Esophagus muscularis mucosa (tissue), 4 donors: Measurements from ENCODE around the gene CHCHD5. TPM values are rescaled to one million over a fixed set of nuclear protein-coding genes. Genes with fewer than 3 reads are reported as not detected.

Experiments used
- DNase-seq: peaks from one replicate; pipeline ENCODE4 v3.0.0-alpha.2; 2017; ENCODE audit errors: extremely low spot score
- H3K27ac ChIP-seq, 4 donors: fragments of 200-600 bp; sonication (generic); replicated peaks in 1 of 4; 1 replicate in 3 of 4; 2 replicates in 1 of 4; pipeline ENCODE4 v1.5.1; 2016 to 2019; ENCODE audit warnings: mild to moderate bottlenecking in 1 of 4
- H3K27me3 ChIP-seq, 4 donors: fragments of 200-600 bp; sonication (generic); one replicate each; pipeline versions ENCODE4 v1.5.1 to v1.6.0; 2016 to 2019
- H3K36me3 ChIP-seq, 4 donors: fragments of 200-600 bp; sonication (generic); one replicate each; pipeline ENCODE4 v1.5.1; 2016 to 2019
- H3K4me1 ChIP-seq, 4 donors: fragments of 200-600 bp; sonication (generic); one replicate each; pipeline ENCODE4 v1.5.1; 2016 to 2019
- H3K4me3 ChIP-seq, 4 donors: fragments of 200-600 bp; sonication (generic); 1 replicate in 2 of 4; 2 replicates in 2 of 4; pipeline ENCODE4 v1.5.1; 2016 to 2019; ENCODE audit warnings: mild to moderate bottlenecking in 4 of 4, moderate library complexity in 1 of 4
- H3K9me3 ChIP-seq, 4 donors: fragments of 200-600 bp; sonication (generic); 1 replicate in 3 of 4; 2 replicates in 1 of 4; pipeline ENCODE4 v1.5.1; 2016 to 2019
- CTCF ChIP-seq, 3 experiments: fragments of 200-600 bp in 2 of 3; fragments of 450-650 bp in 1 of 3; sonication (generic) in 2 of 3; IDR thresholded peaks; one replicate each; pipeline ENCODE4 v1.5.1; 2017 to 2019; ENCODE audit warnings: antibody characterized with exemption in 3 of 3, mild to moderate bottlenecking in 2 of 3, moderate library complexity in 1 of 3
- EP300 ChIP-seq: sonication (generic); formaldehyde crosslinking; IDR thresholded peaks from one replicate; pipeline ENCODE4 v1.6.1; 2017; ENCODE audit warnings: antibody characterized with exemption
- POLR2A ChIP-seq: fragments of 450-650 bp; IDR thresholded peaks from one replicate; pipeline ENCODE4 v1.6.1; 2017; ENCODE audit warnings: antibody characterized with exemption, moderate library complexity, mild to moderate bottlenecking, low read depth
- POLR2AphosphoS5 ChIP-seq, 2 donors: sonication (generic); formaldehyde crosslinking; IDR thresholded peaks; one replicate each; pipeline ENCODE4 v1.6.1; 2017; ENCODE audit warnings: antibody characterized with exemption in 2 of 2
- WGBS: methylation state at CpG from one replicate; pipeline ENCODE4 v1.1.5; 2018; 5-methylcytosine and 5-hydroxymethylcytosine counted together
- intact Hi-C: fragments of 100-400 bp; cut with DNase I; formaldehyde crosslinking; loops from one replicate; pipeline ENCODE4 v1.15.1; 2023
- total RNA-seq, 4 donors: library from RNA; depleted of rRNA; stranded (reverse); fragments of >200 nt; gene quantifications; one replicate each; pipeline versions ENCODE4 v1.1.0 to v1.2.1, GENCODE V29; 2016

The CHCHD5 gene
- total RNA-seq, 4 donors from 2014 or later: 12.0 to 21.9 (median 16.1) TPM

- Histone ChIP-seq H3K27me3 (no peaks in the 10 kb centered on the region), H3K4me3 (no peak overlapping the region), H3K4me1 (peaks cover 0 to 1% (median 0%) of the 10 kb centered on the region in 4 donors), H3K9me3 (no peaks in the 10 kb centered on the region), H3K36me3 (peaks cover 0 to 32% (median 17%) of the 10 kb centered on the region in 4 donors), H3K27ac (no peak overlapping the region)
- DNase-seq: no peak
- intact Hi-C loops: no loop called here
- no peak for TF ChIP-seq POLR2AphosphoS5 (IDR thresholded peaks at IDR 0.05)
- no peak for TF ChIP-seq EP300
- TF ChIP-seq POLR2A: no peak
- TF ChIP-seq CTCF (IDR thresholded peaks at IDR 0.05): no peak
- WGBS: 94% methylated on average over 4 of the region's 4 CpGs
Observed at GRCh38 chr2:112593736-112594135, 9.3 kb downstream of the CHCHD5 start.

GRCh38 chr2:112597537-112598322 is 13.3 kb downstream of the CHCHD5 start:
- Histone ChIP-seq H3K4me1 (peaks cover 6 to 12% (median 7%) of the 10 kb centered on the region in 4 donors), H3K36me3 (peaks cover 0 to 9% (median 2%) of the 10 kb centered on the region in 4 donors), H3K9me3 (no peaks in the 10 kb centered on the region), H3K27ac (no peak overlapping the region), H3K27me3 (no peaks in the 10 kb centered on the region), H3K4me3 (no peak overlapping the region)
- intact Hi-C loops: no loop called here
- TF ChIP-seq EP300: no peak
- no peak for TF ChIP-seq CTCF (IDR thresholded peaks at IDR 0.05)
- TF ChIP-seq POLR2A: no peak
- no peak for TF ChIP-seq POLR2AphosphoS5 (IDR thresholded peaks at IDR 0.05)
- 95% methylated on average over 10 of the region's 10 CpGs for WGBS
- DNase-seq: no peak

GRCh38 chr2:112600634-112601033 is 16.2 kb downstream of the CHCHD5 start:
- H3K4me1 ChIP-seq: peaks cover 6 to 12% (median 7%) of the 10 kb centered on the region in 4 donors
- no peaks in the 10 kb centered on the region for H3K9me3 ChIP-seq
- 71% methylated on average over 3 of the region's 3 CpGs for WGBS
- no peaks in the 10 kb centered on the region for H3K27me3 ChIP-seq
- intact Hi-C loops: loop anchor here (1.0 to 10.0 kb wide), 3 partner anchors 47 to 354 kb away; partner anchors contain the start of gene SLC20A1
- DNase-seq: no peak
- H3K36me3 ChIP-seq: no peaks in the 10 kb centered on the region
- TF ChIP-seq CTCF (IDR thresholded peaks at IDR 0.05): no peak
- no peak overlapping the region for H3K27ac ChIP-seq
- H3K4me3 ChIP-seq: no peak overlapping the region

GRCh38 chr2:112601754-112602153 is 17.3 kb downstream of the CHCHD5 start:
- TF ChIP-seq CTCF (IDR thresholded peaks at IDR 0.05) (no peak), POLR2A (no peak), POLR2AphosphoS5 (IDR thresholded peaks at IDR 0.05) (no peak), EP300 (no peak)
- Histone ChIP-seq H3K4me3 (no peak overlapping the region), H3K27me3 (no peaks in the 10 kb centered on the region), H3K27ac (no peak overlapping the region), H3K4me1 (peaks cover 6 to 12% (median 7%) of the 10 kb centered on the region in 4 donors), H3K36me3 (no peaks in the 10 kb centered on the region), H3K9me3 (no peaks in the 10 kb centered on the region)
- no peak for DNase-seq
- WGBS: 96% methylated on average over 3 of the region's 3 CpGs
- intact Hi-C loops: loop anchor here (5.0 to 10.0 kb wide), 2 partner anchors 46 to 353 kb away; partner anchors contain the start of gene SLC20A1
